ENCODE measurements around the gene HOGA1.
"Not testable (repeated sequence)": the region's sequence is repeated elsewhere in the genome, so short reads cannot be mapped to it uniquely, and the experiment has no call there.

HOGA1 gene

GRCh38 chr10:97612386-97612785, 28.2 kb downstream of the HOGA1 start:
- no peak for DNase-seq

- no peak for DNase-seq
Observed at GRCh38 chr10:97618285-97618684, 34.1 kb downstream of the HOGA1 start.

DNA sequence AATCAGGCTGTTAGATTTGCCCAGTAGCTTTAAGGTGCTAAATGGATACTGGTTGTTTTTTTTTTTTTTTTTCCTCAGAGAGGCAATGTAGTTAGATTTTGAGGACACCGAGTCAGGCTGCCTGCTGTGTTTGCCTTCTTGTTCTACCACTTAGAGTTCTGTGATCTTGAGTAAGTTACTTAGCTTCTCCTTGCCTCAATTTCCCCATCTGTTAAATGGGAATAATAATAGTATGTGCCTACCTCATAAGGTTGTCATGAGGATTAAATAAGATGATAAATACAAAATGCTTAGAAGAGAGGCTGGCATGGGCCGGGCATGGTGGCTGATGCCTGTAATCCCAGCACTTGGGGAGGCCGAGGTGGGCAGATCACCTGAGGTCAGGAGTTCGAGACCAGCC, 34.5 kb downstream of the HOGA1 start:
- no peak for DNase-seq

- no peak for DNase-seq
Observed at GRCh38 chr10:97623277-97623676, 39.1 kb downstream of the HOGA1 start.

DNA sequence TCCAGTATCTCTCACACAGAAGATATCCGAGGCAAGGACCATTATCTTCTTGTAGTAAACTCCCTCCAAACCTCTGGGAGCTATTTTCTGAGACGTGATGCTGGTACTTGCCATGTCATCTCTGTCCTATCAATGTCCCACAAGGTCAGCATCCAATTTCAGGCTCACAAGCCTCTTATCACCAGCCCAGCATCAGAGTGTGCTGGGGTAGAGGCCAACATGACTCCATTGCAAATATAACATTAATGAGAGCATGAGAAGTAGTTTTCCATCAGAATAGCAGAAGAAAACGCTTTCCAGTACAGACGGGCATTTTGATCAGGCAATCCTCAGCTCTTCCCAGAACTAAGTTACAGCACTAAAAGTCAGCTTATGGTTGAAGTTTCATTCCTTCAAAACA, 43.5 kb downstream of the HOGA1 start:
- no peak for DNase-seq

DNA sequence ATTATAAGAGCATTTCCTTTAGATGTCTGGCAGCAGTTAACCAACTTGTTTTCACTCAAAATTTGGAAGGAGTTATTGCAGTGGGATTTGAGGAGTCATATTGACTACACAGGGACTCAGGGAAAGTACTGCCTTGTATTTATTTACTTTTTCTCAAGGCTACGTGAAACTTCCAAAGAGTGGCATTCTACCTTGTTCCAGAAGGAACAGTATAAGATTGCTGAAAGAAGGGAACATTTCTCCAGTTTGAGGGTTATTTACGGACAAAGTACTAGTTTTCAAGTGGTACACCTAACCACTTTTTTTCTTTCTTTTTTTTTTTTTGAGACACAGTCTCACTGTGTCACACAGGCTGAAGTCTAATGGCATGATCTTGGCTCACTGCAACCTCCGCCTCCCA, 44.0 kb downstream of the HOGA1 start:
- no peak for DNase-seq

- DNase-seq, result no peak
Observed at GRCh38 chr10:97629289-97629688, 45.1 kb downstream of the HOGA1 start.

GRCh38 chr10:97631098-97631497, 46.9 kb downstream of the HOGA1 start:
- no peak for DNase-seq

DNA sequence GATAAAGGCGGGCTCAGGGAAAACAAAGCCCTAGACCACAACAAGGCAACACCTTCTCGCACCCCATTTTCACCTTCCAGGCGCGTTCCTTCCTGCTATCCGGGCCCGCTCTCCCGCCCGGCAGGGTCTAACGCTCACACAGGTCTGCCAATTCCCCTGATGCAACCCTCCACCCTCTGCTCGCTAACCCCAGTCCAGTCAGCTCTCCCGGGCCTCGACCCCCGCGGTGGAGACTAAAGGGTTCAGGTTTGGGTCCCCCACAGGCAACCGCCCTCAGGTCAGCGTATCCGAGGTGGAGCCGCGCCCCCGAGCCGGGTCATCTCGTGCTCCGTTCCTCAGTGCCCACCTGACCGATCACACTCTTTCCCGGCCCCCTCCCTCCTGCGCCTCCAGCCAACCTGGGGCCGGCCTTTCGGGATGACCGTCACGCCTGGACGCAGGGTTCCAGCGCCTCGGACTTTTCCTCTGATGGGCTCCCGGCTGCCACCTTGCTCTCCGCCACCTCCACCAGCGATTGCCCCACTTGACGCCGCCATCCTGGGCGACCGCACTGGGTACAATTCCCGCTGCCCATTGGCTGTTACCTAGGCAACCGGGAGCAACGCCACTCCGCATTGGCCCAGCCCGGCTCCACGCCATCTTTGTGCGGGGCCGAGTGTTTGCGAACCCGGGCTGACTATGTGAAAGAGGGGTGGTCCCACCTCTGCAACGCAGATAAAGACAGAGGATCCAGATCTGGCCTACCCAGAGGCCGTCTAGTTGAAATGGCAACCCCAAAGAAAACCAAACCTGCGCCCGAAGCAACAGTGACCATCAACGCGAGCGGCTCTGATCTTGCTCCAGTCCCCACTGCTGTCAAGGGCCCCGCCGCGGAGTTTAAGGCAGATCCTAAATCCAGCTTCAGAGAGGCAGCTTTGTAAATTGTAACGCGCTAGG, 49.0 kb downstream of the HOGA1 start, which contains the start of gene MORN4:
Gene MORN4, minus strand, starts transcription at position 552 of the 936 bp plus-strand sequence. CDS start 13,847 bp downstream, outside the sequence.
- peak; percentile 90 for DNase-seq

DNA sequence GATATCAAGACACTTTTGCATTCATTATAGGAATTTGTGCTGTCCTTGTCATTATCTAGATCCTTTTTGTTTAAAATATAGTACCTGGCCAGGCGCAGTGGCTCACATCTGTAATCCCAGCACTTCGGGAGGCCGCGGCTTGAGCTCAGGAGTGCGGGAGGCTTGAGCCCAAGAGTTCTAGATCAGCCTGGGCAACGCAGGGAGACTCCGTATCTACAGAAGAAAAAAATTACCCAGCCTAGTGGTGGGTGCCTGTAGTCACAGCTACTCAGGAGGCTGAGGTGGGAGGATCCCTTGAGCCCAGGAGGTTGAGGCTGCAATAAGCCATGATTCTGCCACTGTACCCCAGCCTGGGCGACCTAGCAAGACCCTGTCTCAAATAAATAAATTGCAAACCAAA, 49.7 kb downstream of the HOGA1 start:
- DNase-seq, result no peak

- DNase-seq, result no peak
Observed at GRCh38 chr10:97635577-97635976, 51.4 kb downstream of the HOGA1 start.

- DNase-seq, result not testable (repeated sequence)
Observed at GRCh38 chr10:97639090-97639489, 54.9 kb downstream of the HOGA1 start.

- DNase-seq, result peak; percentile 96
Observed at GRCh38 chr10:97640174-97640867, 56.1 kb downstream of the HOGA1 start, which contains the start of gene PI4K2A. TSS of gene PI4K2A (plus strand) at chr10:97640671. CDS start at chr10:97640743, 72 bp downstream.

DNA sequence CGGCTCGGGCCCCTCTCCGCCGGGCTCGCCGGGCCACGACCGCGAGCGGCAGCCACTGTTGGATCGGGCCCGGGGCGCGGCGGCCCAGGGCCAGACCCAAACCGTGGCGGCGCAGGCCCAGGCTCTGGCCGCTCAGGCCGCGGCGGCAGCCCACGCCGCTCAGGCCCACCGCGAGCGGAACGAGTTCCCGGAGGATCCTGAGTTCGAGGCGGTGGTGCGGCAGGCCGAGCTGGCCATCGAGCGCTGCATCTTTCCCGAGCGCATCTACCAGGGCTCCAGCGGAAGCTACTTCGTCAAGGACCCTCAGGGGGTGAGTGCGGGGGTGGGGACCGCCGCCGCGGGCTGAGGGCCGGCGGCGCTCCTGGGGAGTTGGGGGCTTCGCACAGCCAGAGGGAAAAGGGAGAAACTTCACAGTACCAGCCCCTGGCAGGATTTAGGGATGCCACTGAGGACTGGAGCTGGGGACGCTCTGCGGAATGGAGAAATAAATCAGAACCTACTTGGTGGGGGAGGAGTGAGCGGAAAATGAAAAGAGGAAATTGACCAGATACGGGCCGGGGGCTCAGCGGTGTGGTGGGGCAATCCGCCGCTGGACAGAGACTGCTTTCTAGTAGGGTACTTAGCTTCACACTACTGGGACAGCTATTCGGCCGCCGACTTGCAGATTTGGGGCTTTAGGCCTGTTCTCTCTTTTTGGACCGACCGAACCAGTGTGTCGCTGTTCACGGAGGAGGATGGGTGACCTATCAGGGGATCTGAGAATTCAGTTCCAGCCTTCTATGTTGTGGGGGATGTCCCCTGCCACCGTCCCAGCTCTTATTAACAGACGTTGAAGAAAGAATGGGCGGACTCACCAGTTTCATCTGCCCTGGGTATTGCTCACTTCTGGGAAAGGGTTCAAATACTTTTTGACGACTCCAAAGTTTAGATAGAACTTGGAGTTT, 57.0 kb downstream of the HOGA1 start:
- DNase-seq, result peak; percentile 11

DNA sequence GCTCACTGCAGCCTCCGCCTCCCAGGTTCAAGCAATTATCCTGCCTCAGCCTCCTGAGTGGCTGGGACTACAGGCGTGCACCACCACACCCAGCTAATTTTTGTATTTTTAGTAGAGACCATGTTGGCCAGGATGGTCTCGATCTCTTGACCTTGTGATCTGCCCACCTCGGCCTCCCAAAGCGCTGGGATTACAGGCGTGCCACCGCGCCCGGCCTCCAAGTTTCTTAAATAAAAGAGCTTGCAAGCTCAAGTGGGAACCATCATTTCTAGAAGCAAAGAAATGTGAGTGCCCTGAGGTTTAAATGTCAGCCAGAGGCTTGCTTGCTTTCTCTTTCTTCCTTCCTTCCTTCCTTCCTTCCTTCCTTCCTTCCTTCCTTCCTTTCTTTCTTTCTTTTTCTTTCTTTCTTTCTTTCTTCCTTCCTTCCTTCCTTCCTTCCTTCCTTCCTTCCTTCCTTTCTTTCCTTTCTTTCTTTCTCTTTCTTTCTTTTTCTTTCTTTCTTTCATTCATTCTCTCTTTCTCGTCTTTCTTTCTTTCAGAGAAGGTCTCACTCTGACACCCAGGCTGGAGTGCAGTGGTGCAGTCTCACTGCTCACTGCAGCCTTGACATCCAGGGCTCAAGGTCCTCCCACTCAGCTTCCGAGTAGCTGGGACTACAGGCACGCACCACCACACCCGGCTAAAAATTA, 58.4 kb downstream of the HOGA1 start:
- not testable (repeated sequence) for DNase-seq

GRCh38 chr10:97643441-97643985, 59.3 kb downstream of the HOGA1 start:
- DNase-seq, result no peak

DNA sequence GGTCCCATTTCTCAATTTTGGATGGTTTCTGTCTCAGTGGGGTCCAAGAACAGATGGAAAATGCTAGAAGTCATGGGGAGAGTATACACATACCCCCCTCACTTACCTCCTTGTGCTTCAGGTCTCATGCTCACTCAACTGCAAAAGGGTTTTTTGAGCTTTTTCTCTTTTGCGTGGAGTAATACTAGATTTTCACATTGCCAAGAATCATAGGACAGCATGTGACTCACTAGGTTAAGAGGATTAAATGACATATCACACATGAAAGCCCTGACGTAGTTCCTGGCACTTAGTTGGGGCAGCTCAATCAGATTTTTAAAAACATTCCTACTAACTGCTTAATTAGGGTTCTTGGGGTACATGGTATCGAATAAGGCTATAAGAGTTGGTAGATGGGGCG, 60.7 kb downstream of the HOGA1 start:
- DNase-seq, result no peak

- DNase-seq, result no peak
Observed at GRCh38 chr10:97647556-97647955, 63.4 kb downstream of the HOGA1 start.

DNA sequence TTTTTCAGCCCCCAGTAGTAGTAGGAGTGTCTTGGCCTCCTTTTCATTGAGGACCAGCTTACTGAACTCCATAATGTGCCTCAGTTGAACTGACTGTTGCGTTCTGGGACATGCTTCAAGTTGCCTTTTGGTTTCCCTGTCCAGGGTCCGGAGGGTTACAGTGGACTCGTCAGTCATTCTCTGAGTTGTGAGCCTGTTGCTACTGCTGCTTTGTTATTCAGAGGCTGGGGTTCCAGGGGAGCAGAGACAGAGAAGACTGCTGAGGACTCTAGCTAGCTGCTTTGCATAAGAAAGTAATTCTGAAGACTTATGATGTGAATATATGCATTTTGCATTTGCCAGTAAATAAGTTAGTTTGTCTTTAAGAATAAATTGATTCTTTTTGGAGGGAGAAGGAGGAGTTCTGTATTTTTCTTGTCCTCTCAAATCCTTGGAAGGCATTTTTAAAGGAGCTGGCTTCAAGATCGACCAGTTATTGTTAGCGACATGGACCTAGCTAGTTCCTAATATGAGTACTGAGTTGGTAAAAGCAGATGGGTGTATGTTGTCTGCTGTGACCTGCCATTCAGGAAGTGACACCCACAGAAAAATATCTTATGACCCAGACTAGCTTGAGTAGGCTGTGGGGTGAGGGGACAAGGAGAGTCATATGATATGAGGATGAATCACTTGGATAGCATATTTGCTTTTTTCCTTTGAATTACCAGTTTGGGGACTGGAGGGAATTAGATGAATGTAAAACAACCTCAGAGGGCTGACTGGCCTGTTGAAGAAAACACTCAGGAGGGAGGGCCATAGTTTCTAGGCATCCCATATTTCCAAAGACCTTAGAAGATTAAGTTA, 64.6 kb downstream of the HOGA1 start:
- no peak for DNase-seq

GRCh38 chr10:97649405-97649750, 65.2 kb downstream of the HOGA1 start:
- not testable (repeated sequence) for DNase-seq

- no peak for DNase-seq
Observed at GRCh38 chr10:97650726-97651125, 66.5 kb downstream of the HOGA1 start.

All from T-helper 9 cell (primary cell).